ENCODE measurements around the gene GNAQ. TPM values are rescaled to one million over a fixed set of nuclear protein-coding genes. Genes with fewer than 3 reads are reported as not detected.

GNAQ gene
- total and polyA plus RNA-seq, 2 of the 13 experiments (the other 11 are each of a cell fraction or from before 2014, with no cell fraction given): 16.5 to 17.7 TPM

DNA sequence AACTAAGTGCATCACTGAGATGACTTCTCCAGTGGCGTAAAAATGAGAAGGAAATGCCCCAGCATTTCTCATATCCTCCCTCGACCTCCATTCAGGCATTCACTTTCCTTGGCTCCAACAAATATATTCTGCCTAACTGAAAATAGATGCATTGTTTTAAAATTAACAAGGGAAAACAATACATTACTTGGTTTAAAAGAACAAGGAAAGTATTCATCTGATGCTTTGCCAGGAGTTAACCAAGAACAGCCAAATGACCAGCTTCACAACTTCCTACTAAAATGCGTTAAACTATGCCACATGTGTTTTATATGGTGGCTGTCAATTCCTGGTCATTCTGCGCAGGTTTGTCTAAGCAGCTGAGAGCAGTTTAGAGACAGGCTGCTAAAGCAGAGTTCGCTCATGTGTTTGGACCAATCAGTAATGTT is 121.4 kb downstream of the GNAQ start:
- H3K79me2 ChIP-seq (ENCODE audit: insufficient read depth, low read length): no peaks in the 10 kb centered on the region
- no peak for TF ChIP-seq ZSCAN22 (CRISPR knock-in tag; IDR thresholded peaks at IDR 0.05)
- TF ChIP-seq PITX1 (CRISPR knock-in tag; IDR thresholded peaks at IDR 0.05): no peak
- TF ChIP-seq, protein P1, sequence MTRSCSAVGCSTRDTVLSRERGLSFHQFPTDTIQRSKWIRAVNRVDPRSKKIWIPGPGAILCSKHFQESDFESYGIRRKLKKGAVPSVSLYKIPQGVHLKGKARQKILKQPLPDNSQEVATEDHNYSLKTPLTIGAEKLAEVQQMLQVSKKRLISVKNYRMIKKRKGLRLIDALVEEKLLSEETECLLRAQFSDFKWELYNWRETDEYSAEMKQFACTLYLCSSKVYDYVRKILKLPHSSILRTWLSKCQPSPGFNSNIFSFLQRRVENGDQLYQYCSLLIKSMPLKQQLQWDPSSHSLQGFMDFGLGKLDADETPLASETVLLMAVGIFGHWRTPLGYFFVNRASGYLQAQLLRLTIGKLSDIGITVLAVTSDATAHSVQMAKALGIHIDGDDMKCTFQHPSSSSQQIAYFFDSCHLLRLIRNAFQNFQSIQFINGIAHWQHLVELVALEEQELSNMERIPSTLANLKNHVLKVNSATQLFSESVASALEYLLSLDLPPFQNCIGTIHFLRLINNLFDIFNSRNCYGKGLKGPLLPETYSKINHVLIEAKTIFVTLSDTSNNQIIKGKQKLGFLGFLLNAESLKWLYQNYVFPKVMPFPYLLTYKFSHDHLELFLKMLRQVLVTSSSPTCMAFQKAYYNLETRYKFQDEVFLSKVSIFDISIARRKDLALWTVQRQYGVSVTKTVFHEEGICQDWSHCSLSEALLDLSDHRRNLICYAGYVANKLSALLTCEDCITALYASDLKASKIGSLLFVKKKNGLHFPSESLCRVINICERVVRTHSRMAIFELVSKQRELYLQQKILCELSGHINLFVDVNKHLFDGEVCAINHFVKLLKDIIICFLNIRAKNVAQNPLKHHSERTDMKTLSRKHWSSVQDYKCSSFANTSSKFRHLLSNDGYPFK (CRISPR knock-in tag; IDR thresholded peaks at IDR 0.05; ENCODE audit: borderline replicate concordance): no peak
- no peak for TF ChIP-seq JUN (CRISPR knock-in tag; IDR thresholded peaks at IDR 0.05)
- no peak for TF ChIP-seq FOXC1 (CRISPR knock-in tag; IDR thresholded peaks at IDR 0.05; ENCODE audit: borderline replicate concordance)
- TF ChIP-seq SIN3A (IDR thresholded peaks at IDR 0.05; ENCODE audit: borderline replicate concordance, low read depth, low read length): no peak
- no peak for TF ChIP-seq MED13 (CRISPR knock-in tag; IDR thresholded peaks at IDR 0.05)
- no peak for TF ChIP-seq ONECUT2 (CRISPR knock-in tag; IDR thresholded peaks at IDR 0.05)
- TF ChIP-seq SRSF1 (optimal IDR thresholded peaks at IDR 0.05; ENCODE audit: low read depth, low read length): no peak
- TF ChIP-seq, protein P2, sequence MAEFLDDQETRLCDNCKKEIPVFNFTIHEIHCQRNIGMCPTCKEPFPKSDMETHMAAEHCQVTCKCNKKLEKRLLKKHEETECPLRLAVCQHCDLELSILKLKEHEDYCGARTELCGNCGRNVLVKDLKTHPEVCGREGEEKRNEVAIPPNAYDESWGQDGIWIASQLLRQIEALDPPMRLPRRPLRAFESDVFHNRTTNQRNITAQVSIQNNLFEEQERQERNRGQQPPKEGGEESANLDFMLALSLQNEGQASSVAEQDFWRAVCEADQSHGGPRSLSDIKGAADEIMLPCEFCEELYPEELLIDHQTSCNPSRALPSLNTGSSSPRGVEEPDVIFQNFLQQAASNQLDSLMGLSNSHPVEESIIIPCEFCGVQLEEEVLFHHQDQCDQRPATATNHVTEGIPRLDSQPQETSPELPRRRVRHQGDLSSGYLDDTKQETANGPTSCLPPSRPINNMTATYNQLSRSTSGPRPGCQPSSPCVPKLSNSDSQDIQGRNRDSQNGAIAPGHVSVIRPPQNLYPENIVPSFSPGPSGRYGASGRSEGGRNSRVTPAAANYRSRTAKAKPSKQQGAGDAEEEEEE (CRISPR knock-in tag; IDR thresholded peaks at IDR 0.05; ENCODE audit: borderline replicate concordance): no peak
- TF ChIP-seq, protein P3, sequence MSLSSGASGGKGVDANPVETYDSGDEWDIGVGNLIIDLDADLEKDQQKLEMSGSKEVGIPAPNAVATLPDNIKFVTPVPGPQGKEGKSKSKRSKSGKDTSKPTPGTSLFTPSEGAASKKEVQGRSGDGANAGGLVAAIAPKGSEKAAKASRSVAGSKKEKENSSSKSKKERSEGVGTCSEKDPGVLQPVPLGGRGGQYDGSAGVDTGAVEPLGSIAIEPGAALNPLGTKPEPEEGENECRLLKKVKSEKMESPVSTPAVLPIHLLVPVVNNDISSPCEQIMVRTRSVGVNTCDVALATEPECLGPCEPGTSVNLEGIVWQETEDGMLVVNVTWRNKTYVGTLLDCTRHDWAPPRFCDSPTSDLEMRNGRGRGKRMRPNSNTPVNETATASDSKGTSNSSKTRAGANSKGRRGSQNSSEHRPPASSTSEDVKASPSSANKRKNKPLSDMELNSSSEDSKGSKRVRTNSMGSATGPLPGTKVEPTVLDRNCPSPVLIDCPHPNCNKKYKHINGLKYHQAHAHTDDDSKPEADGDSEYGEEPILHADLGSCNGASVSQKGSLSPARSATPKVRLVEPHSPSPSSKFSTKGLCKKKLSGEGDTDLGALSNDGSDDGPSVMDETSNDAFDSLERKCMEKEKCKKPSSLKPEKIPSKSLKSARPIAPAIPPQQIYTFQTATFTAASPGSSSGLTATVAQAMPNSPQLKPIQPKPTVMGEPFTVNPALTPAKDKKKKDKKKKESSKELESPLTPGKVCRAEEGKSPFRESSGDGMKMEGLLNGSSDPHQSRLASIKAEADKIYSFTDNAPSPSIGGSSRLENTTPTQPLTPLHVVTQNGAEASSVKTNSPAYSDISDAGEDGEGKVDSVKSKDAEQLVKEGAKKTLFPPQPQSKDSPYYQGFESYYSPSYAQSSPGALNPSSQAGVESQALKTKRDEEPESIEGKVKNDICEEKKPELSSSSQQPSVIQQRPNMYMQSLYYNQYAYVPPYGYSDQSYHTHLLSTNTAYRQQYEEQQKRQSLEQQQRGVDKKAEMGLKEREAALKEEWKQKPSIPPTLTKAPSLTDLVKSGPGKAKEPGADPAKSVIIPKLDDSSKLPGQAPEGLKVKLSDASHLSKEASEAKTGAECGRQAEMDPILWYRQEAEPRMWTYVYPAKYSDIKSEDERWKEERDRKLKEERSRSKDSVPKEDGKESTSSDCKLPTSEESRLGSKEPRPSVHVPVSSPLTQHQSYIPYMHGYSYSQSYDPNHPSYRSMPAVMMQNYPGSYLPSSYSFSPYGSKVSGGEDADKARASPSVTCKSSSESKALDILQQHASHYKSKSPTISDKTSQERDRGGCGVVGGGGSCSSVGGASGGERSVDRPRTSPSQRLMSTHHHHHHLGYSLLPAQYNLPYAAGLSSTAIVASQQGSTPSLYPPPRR (CRISPR knock-in tag; IDR thresholded peaks at IDR 0.05; ENCODE audit: borderline replicate concordance): no peak
- no peak for TF ChIP-seq ATRX (CRISPR knock-in tag; IDR thresholded peaks at IDR 0.05; ENCODE audit: borderline replicate concordance)
- ATAC-seq: no peak
- no peaks in the 10 kb centered on the region for H3K9me3 ChIP-seq (ENCODE audit: low read length)
- H3K4me2 ChIP-seq (ENCODE audit: low read depth, low read length): no peak overlapping the region
- H3K4me1 ChIP-seq (ENCODE audit: insufficient read depth, low read length): no peaks in the 10 kb centered on the region
- H3K9ac ChIP-seq (ENCODE audit: insufficient read depth, low read depth, low read length): no peak overlapping the region
- in situ Hi-C loops (cut with HindIII; ENCODE audit: extremely low pct_ligation_motif_present, low pct_unique_long_range_greater_than_20kb) (no loop called here), intact Hi-C loops (cut with micrococcal nuclease; ENCODE audit: unreplicated experiment) (no loop called here)
- FAIRE-seq: no peak
- DNase-seq (ENCODE audit: low spot score): no peak
- H3K27me3 ChIP-seq (ENCODE audit: control insufficient read depth in 1 of 2, insufficient read depth in 2 of 2, low read length in 2 of 2): no peaks in the 10 kb centered on the region
- H3K27ac ChIP-seq (ENCODE audit: extremely low read length, insufficient read depth, low read length): no peak overlapping the region
- ChIA-PET CTCF (ENCODE audit: low intra/inter-chr PET ratio, low total read pairs) (no interaction called here), POLR2A (no interaction called here)
- H4K20me1 ChIP-seq (ENCODE audit: insufficient read depth, low read length): no peaks in the 10 kb centered on the region
- H3K4me3 ChIP-seq (replicated peaks in 1 of 3; ENCODE audit: insufficient read depth in 1 of 3, low read depth in 2 of 3, low read length in 3 of 3): no peak overlapping the region
- H3K36me3 ChIP-seq (replicated peaks in 1 of 2; ENCODE audit: control insufficient read depth in 1 of 2, insufficient read depth in 2 of 2, low read length in 2 of 2): no peaks in the 10 kb centered on the region; a peak in 1 of 5 replicates
- 91% methylated on average over 5 of the region's 5 CpGs for WGBS (ENCODE audit: low lambda C conversion rate)
- no peak overlapping the region for H2AFZ ChIP-seq (ENCODE audit: low read length)
- no TSS peak for BruUV-seq (replicated peaks)

Measured in HepG2 (cell line).